ENCODE measurements around the gene LGR5. TPM values are rescaled to one million over a fixed set of nuclear protein-coding genes. Genes with fewer than 3 reads are reported as not detected.
"Not testable (repeated sequence)": the region's sequence is repeated elsewhere in the genome, so short reads cannot be mapped to it uniquely, and the experiment has no call there.

The LGR5 gene
- total RNA-seq, 1 donor from 2014 or later = not detected

DNA sequence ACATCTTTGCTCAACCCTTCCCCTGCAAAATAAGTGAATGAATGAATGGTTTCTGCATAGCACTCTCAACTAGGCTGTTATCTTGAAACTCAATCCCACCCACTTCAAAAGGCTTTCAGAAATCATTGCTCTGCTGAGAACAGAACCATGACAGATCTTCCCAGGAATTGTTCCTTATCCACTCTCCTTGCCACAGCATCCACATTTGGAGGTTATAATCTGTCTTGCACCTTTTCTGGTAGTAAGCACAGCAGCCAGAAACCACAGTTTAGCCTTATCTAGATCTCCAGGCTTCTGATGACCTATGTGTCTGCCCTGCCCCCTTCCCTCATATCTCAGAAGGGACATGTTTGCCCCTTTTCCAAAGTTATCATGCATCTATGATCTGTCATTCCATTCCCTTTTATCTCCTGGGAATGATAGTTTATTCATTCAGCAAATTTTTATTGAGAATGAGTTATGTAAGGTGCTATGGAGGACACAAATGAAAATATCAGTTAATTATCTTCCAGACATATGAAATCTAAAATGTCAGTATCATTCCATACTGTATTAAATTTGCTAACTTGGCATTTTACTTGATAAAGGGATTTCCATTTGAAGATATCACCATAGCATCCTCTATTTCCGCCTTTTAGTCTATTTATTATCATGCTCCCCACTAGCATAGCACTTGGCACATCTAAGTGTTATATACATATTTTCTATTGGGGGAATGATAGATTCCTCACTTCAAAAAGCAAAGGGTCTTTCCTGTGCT is 21.4 kb downstream of the LGR5 start:
- intact Hi-C loops (cut with micrococcal nuclease) = no loop called here

GRCh38 chr12:71461787-71462328 is 22.3 kb downstream of the LGR5 start:
- intact Hi-C loops (cut with micrococcal nuclease) = no loop called here
- no peak for DNase-seq
- ATAC-seq = no peak

More for the DNA sequence above, 21.4 kb downstream of the LGR5 start:
- ATAC-seq (no peak), DNase-seq (no peak)

- DNase-seq (no peak), ATAC-seq (no peak)
- intact Hi-C loops (cut with micrococcal nuclease) = no loop called here
Observed at GRCh38 chr12:71465796-71466195, 26.2 kb downstream of the LGR5 start.

- intact Hi-C loops (cut with micrococcal nuclease) = no loop called here
- ATAC-seq (no peak), DNase-seq (no peak)
Observed at GRCh38 chr12:71469258-71469750, 29.7 kb downstream of the LGR5 start.

- ATAC-seq (no peak), DNase-seq (no peak)
- intact Hi-C loops (cut with micrococcal nuclease) = no loop called here
Observed at GRCh38 chr12:71472441-71472911, 32.9 kb downstream of the LGR5 start.

DNA sequence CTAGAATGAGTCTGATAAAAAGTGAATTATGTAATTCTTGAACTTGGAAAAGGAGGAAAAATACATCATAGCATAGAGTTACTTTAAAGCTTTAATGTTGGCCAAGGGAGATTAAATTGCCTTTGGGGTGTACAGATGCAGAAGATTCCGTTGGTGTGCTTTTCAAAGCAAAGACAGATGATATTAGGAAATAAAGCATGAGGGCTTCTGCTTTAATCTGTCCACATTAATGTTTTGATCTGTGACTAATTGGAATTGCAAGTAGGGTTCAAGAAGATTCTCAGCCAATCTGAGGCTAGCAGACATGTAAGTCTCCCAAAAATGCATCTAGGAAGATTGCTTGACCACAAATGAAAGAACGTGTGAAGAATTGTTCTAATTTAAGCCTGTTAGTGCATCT is 35.2 kb downstream of the LGR5 start:
- DNase-seq (no peak), ATAC-seq (no peak)
- intact Hi-C loops (cut with micrococcal nuclease) = no loop called here

DNA sequence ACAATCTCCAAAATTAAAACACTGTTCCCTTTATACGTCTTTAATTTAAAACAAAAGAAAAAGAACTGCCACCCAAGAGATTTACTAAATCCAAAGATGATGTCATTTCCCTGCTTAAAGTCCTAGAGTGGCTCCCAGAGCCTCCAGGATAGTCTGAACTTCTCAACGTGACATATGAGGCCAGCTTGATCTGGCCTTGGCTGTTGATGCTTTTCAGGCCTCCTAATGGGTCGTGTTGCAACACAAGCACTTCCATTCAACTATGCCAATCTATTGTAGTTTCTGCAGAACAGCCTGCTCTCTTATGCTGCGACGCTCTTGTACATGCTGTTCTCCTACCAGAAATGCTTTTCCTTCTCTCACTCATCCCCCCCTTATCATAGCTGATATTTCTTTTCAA is 35.7 kb downstream of the LGR5 start:
- DNase-seq (peak; percentile 30), ATAC-seq (peak; percentile 98)
- intact Hi-C loops (cut with micrococcal nuclease) = no loop called here

DNA sequence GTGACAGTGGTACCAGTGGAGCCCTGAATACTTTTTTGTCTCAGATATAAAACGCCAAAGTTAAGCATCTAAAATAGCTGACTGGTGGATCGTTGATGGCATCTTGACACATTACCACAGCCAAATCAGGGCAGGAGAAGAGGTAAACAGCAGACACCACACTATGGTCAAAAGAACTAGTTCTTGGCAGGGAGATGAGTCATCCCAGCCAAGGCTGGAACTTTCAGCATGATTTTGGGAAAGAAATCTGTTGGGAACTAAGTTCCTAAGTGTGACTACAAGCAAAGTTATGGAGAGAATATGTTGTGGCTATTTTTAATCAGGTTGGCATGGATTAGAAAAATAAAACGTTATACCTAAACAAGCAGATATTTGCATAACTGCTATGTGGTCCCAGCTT is 36.9 kb downstream of the LGR5 start:
- DNase-seq (no peak), ATAC-seq (peak; percentile 68)
- intact Hi-C loops (cut with micrococcal nuclease) = no loop called here

GRCh38 chr12:71477609-71478008 is 38.0 kb downstream of the LGR5 start:
- DNase-seq (no peak), ATAC-seq (no peak)
- intact Hi-C loops (cut with micrococcal nuclease) = no loop called here

GRCh38 chr12:71478270-71478669 is 38.7 kb downstream of the LGR5 start:
- ATAC-seq = no peak
- no peak for DNase-seq
- intact Hi-C loops (cut with micrococcal nuclease) = no loop called here

DNA sequence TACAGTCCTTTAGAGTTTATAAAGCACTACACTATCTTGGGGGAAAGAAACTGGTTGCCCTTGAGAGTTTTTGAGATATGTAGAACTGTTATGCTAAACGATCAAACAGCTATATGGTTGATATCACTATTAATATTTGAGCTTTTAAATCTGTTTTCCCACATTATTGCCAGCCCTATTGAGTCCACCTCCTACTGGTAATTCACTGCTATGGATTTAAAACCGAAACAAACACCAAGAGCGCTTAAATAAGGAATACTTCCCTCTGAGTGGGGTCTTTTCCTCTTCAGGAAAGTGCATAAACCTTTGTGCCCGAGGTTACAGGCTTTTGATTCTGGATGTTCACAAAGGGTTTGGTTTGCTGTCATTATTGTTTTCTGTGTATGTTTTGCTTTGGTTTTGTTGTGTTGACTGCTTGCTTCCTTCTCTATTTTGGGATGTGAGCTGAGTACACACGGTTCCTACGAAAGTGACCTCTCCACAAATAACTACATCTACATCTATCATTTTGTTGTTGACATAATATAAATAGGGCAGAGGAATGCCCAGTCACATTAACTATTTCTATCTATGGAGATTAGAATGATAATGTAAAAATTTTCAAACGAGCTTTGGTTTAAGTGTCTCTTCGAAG is 44.8 kb downstream of the LGR5 start:
- DNase-seq = no peak
- ATAC-seq = no peak
- intact Hi-C loops (cut with micrococcal nuclease) = no loop called here

- DNase-seq; ATAC-seq; intact Hi-C loops (cut with micrococcal nuclease): not testable (repeated sequence)
Observed at GRCh38 chr12:71490844-71491243, 51.2 kb downstream of the LGR5 start.

DNA sequence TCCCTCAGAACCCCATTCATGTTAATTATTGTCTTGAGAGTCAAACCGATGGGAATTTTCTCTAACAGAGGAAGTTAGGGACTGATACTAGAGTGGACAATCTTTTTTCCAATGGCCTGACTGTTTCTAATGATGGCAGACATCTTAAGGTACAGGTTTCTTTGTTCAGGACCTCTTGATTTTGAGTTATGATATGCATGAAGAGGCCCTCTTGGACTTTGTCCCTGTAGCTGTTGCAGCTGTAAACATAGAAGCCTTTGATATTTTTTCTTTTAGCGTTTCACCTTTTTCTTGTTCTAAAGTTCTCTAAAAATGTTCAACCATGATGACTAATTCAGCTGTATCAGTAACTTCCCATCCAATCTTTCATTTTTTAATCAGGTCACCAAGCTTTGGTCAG is 53.0 kb downstream of the LGR5 start:
- intact Hi-C loops (cut with micrococcal nuclease) = no loop called here
- DNase-seq = no peak
- no peak for ATAC-seq

GRCh38 chr12:71499834-71500233 is 60.2 kb downstream of the LGR5 start:
- DNase-seq = no peak
- no peak for ATAC-seq
- intact Hi-C loops (cut with micrococcal nuclease) = no loop called here

GRCh38 chr12:71503579-71504391 is 64.2 kb downstream of the LGR5 start:
- ATAC-seq (no peak), DNase-seq (no peak)
- intact Hi-C loops (cut with micrococcal nuclease) = no loop called here

- DNase-seq = peak; percentile 44
- intact Hi-C loops (cut with micrococcal nuclease) = no loop called here
- peak; percentile 78 for ATAC-seq
Observed at GRCh38 chr12:71504476-71504875, 64.9 kb downstream of the LGR5 start.

DNA sequence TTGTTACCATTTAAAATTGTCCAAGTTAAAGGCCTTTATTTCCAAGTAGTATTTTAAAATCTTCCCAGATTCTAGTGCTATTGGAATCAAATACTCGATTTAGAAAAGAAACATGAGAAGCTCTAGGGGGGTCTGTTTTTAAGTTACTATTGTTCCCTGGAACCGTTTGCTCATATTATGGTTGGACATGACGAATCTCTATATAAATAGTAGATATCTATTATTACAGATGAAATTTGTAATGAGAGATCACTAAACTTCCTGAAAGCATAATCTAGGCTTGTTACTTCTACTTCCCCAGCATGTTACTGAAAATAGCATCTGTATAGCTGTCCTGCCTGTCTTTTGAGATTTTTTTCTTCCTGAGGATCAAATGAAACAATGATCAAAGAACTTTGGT is 70.1 kb downstream of the LGR5 start:
- ATAC-seq (no peak), DNase-seq (no peak)
- intact Hi-C loops (cut with micrococcal nuclease) = no loop called here

- intact Hi-C loops (cut with micrococcal nuclease) = no loop called here
- DNase-seq (no peak), ATAC-seq (no peak)
Observed at GRCh38 chr12:71517145-71517846, 77.7 kb downstream of the LGR5 start.

GRCh38 chr12:71521125-71521524 is 81.5 kb downstream of the LGR5 start:
- DNase-seq (no peak), ATAC-seq (no peak)
- intact Hi-C loops (cut with micrococcal nuclease) = no loop called here
